ELR (cell line): ENCODE measurements around the gene FGD5.

Source experiments
- DNase-seq: peaks from one replicate; pipeline ENCODE4 v3.0.0-alpha.2; 2015; ENCODE audit warnings: low read depth

The FGD5 gene

GRCh38 chr3:14818804-14819500 is at the start of gene FGD5:
TSS of gene FGD5 (plus strand) at chr3:14818962. CDS start at chr3:14819072, 110 bp downstream.
- no peak for DNase-seq

DNA sequence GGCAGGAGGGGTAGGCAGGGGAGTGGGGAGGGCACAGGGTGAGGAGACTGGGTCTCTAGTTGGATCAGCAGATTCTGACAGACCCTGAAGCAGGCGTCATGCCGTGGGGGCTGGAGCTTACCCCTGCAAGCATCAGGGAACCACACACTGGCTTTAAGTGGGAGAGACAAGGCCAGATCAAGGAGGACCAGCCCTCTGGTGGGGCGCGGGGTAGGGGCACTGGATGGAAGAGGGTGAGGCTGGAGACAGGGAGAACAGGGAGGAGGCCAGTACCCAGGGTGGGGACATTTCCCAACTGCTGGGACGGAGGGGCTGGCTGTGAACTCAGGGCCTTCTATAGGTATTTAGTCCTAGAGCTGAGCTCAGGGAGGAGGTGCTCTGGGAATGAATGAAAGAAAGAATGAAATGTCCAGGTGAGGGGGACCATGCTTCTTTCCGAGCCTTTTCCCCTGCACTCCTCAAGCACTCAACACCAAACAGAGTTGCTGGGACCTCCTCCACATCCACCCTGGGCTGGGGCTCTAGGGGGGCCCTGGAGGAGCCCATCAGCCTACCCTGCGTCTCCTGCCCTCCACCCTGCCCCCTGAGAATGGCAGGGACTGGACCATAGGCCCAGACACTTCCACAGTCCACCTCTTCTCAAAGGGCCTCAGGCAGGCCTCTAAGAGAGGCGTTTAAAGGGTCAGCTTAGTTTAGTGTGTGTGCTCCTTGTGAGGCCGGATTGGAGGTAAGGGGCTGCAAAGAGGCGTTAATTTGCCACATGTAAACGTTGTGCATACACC is 49.0 kb upstream of the FGD5 start:
- no peak for DNase-seq

DNA sequence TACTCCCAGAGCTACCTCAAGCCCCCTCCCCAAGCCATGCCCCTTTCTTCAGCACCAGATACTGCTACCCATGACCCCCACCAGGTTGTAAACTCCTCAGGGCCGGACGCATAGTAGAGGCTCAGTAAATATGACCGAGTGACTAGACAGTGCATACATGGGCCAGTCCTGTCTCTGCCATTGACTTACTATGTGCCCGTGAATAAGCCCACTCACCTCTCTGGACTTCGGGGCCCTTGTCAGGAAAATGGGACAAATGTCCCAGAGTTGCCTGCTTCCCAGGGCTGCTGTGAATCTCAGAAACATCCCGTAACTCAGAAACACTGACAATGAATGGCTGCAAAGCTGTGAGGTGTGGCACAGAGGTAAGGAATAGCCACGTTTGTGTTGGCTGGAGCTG is 48.2 kb upstream of the FGD5 start:
- DNase-seq, result no peak

DNA sequence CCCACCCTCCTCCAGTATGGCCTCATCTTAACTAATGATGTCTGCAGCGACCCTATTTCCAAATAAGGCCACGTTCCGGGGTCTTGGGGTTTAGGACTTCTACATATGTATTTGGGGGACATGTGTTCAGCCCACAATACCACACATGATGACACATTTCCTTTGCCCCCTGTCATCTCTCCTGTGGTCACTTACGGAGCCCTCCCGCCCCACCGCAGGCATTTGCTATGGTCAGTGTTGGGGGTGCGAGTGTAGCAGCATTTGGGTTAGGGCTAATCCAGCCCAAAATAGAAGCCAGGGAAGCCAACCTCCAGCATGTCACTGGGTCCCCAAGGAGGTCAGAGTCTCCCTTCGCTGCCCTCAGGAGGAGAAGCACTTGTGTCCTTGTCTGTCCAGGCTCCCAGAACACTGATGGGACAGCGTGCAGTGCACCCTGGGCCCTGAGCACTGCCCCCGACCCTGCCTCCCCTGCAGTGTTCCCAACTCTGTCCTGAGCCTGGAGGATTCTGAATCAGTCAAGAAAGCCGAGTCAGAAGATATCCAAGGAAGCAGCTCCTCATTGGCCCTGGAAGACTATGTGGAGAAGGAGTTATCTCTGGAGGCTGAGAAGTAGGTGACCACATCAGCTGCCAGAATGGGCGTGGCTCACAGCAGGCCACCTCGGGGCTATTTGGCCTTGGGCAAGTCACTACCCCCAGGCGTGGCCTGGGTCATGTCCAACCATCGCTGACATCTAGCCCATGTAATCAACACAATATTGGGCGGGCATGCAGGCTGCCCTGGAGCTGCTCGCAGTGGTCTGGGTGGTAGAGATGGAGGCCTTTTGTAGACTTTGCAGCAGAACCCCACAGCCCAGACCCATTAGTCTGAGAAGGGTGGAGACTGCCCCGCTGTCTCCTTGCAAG is 46.9 kb upstream of the FGD5 start:
- DNase-seq, result no peak

- no peak for DNase-seq
These were observed 46.1 kb upstream of the FGD5 start for GRCh38 chr3:14772533-14773138.

DNA sequence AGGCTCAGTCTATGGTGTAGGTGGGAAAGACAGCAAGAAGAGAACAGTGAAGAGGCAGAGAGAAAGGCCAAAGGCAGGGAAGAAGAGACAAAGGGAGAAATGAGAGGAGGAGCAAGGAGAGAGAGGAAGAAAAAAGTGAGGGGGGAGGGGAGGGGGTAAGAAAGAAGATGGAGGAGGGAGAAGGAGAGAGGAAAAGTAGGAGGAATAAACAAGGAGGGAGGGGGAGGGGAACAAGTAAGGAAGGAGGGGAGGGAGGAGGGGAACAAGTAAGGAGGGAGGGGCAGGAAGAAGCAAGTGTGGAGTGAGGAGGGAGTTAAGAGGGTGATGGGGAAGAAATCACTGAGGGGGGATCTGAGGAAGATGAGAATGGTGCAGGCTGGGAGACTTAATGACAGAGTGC is 45.5 kb upstream of the FGD5 start:
- no peak for DNase-seq

DNA sequence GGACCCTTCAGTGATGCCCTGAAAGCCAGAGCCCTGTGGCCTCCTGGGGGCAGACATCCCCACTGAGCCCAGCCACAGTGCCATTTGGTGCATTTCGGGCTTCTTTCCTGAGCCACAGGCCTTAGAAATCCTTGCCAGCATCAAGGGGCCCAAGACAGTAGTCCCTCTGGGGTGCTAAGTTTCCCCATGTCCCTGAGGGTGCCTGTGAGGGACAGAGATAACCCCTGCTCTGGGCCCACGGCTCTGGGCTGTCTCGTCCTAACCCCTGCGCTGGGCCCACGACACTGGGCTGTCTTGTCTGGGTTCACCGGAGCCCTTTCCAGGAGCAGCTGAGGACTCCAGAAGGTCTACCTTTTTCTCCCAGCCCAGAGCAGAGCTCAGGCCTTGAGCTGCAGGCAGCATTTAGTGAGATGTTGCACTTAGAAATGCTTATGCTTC is 45.1 kb upstream of the FGD5 start:
- DNase-seq, result no peak

DNA sequence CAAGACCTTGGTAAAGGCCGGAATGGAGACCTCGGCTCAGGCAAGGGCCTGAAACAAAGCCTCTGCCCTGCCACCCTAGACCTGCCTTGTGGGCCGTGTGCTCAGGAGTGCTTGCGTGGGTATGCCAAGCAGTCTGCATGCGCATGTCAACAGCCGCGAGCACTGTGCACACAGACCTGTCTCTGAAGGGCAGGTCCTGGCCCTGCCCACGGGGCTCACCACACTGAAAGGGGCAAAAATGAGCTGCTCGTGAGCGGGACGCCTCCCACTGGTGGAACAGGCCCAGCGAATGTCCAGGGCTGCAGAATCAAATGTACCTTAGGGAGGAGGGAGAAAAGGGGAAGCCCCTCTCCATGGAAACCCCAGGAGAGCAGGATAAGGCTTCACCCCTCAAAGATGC is 44.3 kb upstream of the FGD5 start:
- DNase-seq, result no peak

DNA sequence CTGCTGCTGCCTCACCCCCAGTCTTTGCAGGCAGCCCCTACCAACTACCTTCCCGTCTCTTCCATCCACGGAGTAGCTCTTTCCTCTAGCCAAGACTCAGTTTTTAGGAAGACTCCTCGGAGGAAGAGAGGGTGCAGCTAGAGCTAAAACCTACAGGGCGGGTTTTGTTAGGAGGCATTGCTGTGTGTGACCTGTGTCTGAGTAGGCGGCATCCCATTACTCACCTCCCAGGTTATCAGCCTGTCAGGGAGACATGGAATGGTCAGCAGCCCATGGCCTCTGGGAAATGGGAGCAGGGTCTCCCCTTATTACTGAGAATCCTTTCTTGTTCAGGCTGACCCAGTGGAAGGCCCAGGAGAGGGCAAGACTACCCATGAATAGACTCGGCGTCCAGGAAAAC is 43.8 kb upstream of the FGD5 start:
- DNase-seq, result no peak

DNA sequence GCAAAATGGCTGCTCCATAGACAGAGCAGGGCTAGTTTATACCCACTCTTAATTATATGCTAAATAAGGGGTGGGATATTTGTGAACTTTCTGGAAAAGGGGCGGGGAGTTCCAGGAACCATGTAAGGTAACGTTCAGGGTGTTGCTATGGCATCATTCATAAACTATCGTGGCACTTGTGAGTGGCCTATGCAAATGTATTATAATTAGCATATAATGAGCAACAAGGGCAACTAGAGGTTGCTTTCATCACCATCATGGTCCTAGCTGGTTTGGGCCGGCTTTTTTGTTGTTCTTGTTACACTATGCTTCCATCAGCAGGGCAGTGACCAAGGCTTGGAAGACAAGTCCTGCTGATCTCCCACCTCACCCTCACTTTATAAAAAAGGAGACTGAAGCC is 43.2 kb upstream of the FGD5 start:
- no peak for DNase-seq

GRCh38 chr3:14779069-14779685 is 39.6 kb upstream of the FGD5 start:
- DNase-seq, result no peak

GRCh38 chr3:14780927-14781507 is 37.7 kb upstream of the FGD5 start:
- peak; percentile 67 for DNase-seq

GRCh38 chr3:14783480-14784086 is 35.2 kb upstream of the FGD5 start:
- no peak for DNase-seq

GRCh38 chr3:14784087-14784681 is 34.6 kb upstream of the FGD5 start:
- no peak for DNase-seq

- no peak for DNase-seq
These were observed 33.3 kb upstream of the FGD5 start for GRCh38 chr3:14785207-14786155.

DNA sequence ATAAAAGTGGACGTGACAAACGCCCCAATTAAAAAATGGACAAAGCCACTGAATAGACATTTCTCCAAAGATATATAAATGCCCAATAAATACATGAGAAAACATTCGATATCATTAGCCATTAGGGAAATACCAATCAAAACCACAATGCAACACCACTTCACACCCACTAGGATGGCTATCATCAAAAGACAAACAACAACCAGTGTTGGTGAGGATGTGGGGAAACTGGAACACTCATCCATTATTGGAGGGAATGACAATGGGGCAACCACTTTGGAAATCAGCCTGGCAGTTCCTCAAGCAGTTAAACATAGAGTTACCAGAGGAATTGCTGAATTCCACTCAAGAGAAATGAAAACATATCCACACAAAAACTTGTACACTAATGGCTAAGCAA is 32.4 kb upstream of the FGD5 start:
- DNase-seq, result no peak

DNA sequence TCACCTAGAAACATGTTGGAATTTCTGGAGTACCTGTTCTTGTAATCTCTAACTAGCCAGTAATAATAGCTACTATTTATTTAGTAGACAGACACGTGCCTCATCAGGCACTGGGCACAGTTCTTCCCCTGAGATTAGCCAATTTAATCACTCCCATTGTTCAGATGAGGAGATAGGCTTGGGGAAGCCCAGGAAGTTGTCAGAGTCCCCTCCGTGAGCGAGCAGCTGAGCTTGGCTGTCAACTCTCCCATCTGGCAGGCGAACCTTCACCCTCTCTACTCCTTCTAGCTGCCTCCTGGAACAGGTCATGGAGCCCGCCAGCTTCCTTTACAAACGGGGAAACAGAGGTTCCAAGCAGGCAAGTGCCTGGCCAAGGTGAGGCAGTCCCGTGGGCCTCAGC is 31.1 kb upstream of the FGD5 start:
- no peak for DNase-seq

DNA sequence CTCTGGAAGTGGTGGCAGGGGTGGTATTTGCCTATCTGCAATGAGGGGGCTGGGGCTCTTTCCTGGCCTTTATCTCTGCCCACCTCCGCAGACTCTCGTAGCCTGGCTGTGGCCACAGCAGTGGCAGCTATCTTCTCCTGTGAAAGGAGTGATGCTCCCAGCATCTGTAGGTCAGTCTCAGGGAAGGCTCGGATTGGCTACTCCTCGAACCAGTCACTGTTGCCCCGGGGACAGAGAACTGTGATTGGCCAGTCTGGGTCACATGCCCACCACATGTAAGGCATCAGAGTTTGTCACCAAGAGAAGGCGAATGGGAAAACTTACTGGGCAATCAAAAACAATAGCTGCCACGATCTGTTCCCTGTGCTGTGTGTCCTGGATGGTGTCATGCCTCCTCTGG is 30.1 kb upstream of the FGD5 start:
- DNase-seq, result no peak

DNA sequence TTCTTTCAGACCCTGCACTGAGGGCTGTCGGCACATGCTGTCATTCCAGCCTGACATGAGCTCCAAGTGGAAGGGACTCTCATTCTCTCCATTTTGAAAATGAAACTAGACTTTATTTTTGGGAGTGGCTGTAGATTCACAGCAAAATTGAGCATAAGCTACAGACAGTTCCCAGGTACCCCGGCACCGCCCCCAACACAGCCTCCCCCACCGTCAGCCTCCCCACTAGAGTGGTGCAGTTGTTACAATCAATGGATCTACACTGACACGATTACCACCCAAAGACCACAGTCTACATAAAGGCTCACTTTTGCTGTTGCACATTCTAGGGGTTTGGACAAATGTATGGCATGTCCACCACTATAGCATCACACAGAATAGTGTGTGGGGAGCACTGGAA is 29.5 kb upstream of the FGD5 start:
- no peak for DNase-seq
